HG03103 (cell line): ENCODE results near the gene RNF144B.
"Not testable (repeated sequence)": the region's sequence is repeated elsewhere in the genome, so short reads cannot be mapped to it uniquely, and the experiment has no call there.

ENCODE experiments used
- ATAC-seq: cut with Tn5 transposase; IDR thresholded peaks from one replicate; pipeline ENCODE4 v1.9.1; 2021; ENCODE audit warnings: low read depth; ENCODE audit not compliant: unreplicated experiment

RNF144B gene

GRCh38 chr6:18432619-18433018 is 45.5 kb downstream of the RNF144B start:
- no peak for ATAC-seq

GRCh38 chr6:18433059-18433458 is 45.9 kb downstream of the RNF144B start:
- no peak for ATAC-seq

- ATAC-seq, result no peak
Measured at GRCh38 chr6:18436341-18436740, 49.2 kb downstream of the RNF144B start.

- no peak for ATAC-seq
Measured at GRCh38 chr6:18439581-18439980, 52.4 kb downstream of the RNF144B start.

GRCh38 chr6:18441251-18441979 is 54.3 kb downstream of the RNF144B start:
- ATAC-seq, result no peak

- no peak for ATAC-seq
Measured at GRCh38 chr6:18444111-18444510, 57.0 kb downstream of the RNF144B start.

DNA sequence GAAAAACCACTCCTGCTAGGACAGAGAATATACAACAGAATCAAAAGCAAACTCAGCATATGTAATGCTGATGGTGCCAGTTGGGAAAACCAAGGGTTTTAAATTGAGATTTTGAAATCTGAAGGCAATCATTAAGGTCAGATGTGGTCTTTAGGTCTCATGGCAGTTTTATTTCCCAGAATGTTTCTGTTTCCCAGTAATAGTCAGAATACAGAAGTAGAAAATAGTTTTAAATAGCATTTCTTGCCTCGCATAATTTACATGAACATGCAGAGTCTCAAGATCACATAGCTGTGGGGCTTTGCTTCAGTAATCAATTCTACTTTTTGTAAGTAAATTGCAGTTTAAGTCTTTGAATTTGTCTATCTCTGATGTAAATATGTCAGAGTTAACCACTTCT is 58.1 kb downstream of the RNF144B start:
- no peak for ATAC-seq

DNA sequence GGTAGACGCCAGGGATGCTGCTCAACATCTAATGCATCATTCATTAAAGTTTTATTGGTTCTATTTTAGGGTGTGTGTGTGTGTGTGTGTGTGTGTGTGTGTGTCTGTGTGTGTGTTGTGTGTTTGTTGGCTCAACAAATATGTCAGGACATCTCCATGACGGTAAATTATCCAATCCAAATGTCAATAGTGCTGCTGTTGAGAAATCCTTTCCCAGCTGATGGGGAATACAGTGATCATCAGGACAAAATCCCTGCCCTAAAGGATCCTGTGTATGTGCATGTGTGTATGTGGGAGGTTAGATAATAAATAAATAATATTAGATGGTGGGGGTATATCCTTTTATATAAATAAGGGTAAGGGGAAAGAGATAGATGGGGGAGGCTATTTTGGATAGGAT is 59.6 kb downstream of the RNF144B start:
- no peak for ATAC-seq

DNA sequence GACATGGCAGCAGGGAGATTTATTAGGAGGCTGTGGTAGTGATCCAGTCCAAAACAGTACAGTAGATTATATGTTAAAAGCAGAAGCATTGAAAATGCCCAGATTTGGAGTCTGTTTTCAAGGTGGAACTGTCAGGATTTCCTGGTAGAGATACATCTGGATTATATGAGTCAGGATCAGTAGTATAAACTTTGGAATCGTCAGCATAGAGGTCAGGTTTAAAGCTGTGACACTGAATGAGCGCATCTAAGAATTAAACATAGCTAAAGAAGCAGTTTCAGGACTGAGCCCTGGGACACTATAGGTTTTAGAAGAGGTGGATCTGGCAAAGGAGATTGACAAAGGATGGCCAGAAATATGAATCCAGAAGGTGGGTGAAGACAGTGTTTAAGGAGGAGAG is 60.4 kb downstream of the RNF144B start:
- ATAC-seq, result no peak

- no peak for ATAC-seq
Measured at GRCh38 chr6:18451756-18452155, 64.6 kb downstream of the RNF144B start.

- no peak for ATAC-seq
Measured at GRCh38 chr6:18454446-18454845, 67.3 kb downstream of the RNF144B start.

DNA sequence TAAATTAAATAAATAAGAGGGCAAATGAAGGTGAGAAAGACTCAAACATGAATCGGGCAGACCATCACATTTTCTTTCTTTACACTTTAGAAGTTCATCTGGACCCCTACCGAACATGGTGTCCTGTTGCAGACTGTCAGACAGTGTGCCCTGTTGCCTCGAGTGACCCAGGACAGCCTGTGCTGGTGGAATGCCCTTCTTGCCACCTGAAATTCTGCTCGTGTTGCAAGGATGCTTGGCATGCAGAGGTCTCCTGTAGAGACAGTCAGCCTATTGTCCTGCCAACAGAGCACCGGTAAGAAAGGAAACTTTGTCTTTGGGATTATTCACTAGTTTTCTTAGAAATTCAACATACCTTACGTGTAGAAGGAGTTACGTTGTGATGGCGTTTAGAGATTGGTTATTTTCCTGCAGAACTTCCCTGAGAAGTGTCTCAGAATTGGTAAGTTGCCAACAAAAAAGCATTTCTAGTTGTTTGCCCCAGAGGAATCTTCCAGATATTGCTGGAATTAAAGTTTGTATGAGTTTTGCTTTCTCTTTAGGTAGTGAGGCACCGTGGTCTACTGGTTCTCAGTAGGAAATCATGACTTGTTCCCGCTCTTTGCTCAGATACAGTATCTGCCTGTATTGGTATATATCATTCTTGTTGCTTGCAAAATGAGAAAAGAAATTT is 70.1 kb downstream of the RNF144B start:
- ATAC-seq, result no peak

GRCh38 chr6:18458086-18458485 is 70.9 kb downstream of the RNF144B start:
- ATAC-seq, result not testable (repeated sequence)

DNA sequence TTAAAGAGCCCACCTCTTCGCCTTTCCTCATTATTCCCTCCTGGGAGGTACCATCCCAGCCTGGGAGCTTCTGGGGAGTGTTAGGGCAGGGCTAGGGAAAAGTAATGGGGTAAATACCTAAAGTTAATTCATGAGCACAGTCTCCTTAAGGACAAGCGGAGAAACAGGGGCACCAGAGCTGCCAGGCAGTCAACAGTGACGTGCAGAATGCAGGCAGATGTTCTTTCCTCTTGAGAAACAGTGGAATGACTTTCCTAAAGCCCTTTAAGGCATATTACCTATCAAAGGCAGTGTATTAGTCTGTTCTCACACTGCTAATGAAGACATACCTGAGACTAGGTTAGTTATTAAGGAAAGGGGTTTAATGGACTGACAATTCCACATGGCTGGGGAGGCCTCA is 76.3 kb downstream of the RNF144B start:
- no peak for ATAC-seq

DNA sequence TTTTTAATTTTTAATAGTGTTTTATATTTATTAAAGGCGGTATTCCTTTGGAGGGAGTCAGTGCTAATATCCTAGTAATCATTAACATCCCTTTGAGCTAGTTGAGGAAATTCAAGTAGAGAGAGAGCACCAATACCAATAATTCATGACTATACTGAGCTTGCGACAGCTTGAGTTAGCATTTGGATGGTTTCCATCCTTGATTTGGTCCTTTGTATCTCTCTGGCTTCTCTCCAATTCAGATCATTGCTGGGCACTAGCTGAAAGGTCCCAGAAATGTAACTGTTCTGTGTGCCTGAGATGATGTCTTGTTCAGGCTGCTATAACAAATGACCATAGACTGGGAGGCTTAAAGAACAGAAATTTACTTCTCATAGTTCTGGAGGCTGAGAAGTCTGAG is 77.0 kb downstream of the RNF144B start:
- ATAC-seq, result no peak

DNA sequence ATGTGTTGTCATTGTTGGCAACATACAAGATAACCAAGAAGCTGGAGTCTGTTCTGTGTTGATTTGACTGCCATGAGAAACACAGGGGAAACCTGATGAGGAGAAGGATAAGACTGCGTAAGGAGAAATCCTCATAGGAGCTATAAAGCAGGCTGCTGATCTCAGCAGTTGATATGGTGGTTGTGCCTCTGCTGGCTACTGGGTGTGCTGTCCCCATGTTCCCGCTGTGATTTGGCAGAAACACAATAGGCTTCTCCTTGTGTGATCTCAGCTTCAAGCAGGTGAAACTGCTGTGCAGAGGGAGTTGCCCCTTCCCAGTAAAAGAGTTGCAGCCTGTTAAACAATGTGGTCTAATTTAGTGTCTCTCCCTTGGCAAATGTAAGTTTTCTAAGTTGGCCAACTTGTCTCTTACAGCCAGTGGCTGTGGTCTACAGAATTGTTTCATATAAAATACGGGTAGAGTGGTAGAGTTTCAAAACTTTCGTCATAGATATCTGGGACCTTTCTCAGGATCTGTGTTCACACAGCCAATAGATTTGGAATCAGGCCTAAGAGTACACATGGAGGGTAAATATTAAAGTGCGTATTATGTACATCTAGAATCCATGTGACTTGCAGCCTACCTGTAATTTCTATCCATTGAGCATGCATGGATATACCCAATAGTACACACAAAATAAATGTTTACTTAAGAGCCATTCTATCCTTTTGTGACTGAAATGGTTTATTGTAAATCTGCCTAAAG is 78.4 kb downstream of the RNF144B start:
- ATAC-seq, result no peak

- no peak for ATAC-seq
Measured at GRCh38 chr6:18467741-18468502, 80.8 kb downstream of the RNF144B start.

DNA sequence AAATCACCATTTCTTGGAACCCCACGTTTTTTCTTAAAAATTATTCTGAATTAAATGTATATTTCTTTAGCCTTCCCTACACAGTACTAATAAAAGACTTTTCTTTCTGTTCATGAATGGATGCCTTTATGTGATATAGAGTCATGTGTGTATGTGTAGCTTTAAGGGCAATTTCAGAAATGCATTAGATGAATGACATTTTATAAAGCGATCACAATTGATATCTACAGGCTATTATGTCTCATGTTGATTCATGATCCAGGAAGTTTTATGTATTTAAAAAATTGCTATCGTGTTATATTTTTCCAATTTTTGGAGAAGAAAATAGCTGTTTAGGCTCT is 81.3 kb downstream of the RNF144B start:
- no peak for ATAC-seq

- ATAC-seq, result no peak
Measured at GRCh38 chr6:18469536-18469935, 82.4 kb downstream of the RNF144B start.

DNA sequence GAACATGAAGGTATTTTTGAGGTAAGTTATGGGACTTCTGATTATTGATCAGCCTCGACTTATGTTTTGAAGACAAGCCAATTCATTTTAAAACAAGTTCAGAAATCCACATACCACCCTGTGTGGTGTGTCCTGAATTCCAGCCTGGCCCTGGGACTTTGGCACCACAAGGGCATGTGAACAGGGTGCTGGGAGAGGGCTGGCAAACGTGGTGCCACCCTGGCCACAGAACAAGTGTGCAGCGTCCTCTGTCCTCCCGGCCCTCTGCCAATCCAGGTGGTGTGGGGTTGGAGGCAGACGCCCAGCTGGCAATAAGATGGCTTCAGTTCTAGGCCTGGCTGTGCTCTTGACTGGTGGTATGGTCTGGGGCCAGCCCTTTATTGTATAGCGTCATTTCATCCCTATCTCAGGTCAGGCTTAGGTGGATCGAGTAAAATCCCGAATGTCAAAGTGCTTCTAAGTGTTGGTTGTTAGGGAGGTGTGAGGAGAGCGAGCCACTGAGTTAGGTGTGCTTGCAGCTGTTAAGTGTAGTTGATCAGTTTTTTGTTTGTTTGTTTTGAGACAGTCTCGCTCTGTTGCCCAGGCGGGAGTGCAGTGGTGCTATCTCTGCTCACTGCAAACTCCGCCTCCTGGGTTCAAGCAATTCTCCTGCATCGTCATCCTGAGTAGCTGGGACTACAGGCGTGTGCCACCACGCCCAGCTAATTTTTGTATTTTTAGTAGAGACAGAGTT is 84.2 kb downstream of the RNF144B start:
- no peak for ATAC-seq
